Measurements from ENCODE around the gene ABCC1.
"Not testable (repeated sequence)": the region's sequence is repeated elsewhere in the genome, so short reads cannot be mapped to it uniquely, and the experiment has no call there.

Gene ABCC1

DNA sequence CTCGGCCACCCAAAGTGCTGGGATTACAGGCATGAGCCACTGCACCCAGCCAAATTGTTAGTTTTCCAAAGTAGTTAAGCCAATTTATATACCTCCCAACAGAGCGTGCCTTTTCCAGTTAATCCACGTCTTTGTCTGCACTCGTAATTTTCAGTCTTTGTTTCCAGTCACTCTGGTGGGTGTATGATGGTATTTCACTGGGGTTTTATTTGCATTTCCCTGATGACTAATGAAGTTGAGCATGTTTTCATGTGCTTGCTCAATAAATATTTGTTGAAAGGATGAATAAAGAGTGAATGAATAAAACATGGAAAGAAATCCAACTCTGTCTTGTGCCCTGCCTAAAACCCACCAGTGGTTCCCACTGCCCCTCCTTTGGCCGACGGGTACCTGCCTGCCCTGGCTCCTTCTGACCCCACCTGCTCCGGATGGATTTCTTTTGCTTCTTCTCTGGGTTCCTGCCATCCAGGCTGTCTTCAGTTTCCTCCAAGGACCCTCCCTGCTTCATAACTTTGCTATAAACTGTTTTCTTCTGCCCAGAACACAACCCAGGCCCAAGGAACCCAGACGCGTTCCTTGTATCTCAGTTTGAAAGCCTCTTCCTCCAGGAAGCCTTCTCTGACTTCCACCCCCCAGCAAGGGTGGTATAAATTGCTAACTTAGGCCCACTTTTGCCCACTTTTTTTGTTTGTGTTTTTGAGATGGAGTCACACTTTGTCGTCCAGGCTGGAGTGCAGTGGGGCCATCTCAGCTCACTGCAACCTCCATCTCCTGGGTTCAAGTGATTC lies 3.0 kb upstream of the ABCC1 start:
- no peak for DNase-seq

DNA sequence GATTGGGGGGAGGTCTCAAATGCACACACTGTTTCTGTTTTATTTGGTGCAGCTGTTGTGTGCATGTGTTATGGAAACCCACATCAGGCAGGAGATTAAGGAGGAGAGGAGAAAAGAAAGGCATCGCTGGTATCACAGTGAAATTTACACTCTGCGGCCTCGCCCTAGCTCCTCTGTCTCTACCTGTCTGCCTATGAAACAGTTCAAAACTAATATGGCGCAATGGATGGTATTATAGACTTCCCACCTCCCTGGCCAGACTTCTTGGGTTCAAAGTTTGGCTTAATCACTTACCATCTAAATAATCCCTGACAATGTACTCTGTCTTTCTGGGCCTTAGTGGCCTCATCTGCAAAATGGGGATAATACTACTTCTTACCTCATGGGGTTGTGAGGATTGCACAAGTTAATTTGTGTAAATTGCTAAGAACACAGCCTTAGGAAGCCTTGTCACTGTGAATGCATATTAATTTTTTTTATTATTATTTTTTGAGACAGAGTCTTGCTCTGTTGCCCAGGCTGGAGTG lies 1.4 kb upstream of the ABCC1 start:
- no peak for DNase-seq

DNA sequence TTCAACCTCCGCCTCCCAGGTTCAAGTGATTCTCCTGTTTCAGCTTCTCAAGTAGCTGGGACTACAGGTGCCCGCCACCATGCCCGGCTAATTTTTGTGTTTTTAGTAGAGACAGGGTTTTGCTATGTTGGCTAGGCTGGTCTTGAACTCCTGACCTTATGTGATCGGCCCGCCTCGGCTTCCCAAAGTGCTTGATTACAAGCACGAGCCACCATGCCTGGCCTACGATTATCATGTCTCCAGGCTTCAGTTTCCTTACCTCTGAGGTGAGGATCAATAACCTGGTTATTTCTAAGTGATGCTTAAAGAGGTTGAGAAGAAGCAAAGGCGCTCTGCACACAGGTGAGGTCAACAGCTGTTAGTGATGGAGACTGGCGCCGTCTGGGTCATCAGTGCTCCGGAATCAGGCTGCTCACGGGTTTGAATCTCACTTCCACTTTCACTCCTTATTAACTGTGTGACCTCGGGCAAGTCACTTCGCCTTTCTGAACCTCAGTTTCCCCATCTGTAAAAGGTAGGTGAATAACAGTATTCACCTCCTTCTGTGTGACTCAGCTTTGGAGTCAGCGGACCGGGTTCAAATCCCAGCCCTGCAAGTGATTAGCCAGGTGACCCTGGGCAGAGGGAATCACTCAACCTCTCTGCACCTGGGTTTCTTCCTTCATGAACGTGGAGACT lies 745 bp upstream of the ABCC1 start:
- DNase-seq: no peak

DNA sequence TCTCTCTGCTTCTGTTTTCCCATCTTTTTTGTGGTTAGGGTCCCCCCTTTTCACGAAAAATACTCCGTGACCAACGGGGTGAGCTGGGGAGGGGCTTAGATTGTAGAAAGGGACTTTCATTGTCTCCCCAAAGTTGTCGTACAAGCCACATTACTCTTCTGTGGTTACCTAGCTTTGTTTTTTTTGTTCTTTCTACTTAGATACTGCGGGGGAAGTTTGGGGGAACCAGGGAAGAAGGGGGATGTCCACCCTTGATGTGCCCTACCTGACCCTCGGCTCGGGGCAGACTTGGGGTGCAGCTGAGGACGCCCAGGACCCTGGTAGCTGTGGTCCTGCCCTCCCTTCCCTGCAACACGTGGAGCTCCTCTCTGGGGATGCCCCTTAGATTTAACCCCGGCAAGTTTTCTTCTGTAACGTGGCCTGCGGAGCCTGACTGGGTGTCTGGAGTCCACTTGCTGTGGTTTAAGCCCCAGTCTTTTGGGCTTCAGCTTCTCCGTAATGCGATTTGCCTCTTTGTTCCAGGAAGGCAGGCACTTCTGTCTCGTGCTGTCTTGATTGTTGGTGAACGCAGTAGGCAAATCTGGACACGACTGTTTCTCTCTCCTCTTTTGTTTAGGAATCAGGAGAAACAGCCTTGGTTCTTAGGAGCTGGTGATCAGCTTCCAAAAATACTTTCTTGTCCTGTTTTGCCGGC lies 892 bp downstream of the ABCC1 start:
- DNase-seq: no peak

DNA sequence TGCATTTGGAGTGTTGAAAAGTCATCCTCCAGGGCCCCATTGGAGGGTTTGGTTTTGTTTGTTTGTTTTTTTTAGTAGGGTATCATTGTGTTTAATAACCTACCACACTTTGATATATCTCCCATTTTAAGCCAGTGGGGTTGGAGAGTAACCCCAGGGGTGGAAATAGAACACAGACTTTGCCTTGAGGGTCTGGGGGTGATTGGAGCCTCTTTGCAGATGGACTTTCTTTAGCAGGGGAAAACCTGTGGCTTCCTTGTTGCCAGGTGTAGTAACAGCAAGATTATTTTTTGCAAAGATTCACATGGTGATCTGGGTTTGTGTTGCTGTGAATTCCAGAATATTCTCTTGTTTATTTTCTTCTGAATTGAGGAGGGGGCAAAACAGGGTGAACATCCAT lies 1.5 kb downstream of the ABCC1 start:
- DNase-seq: no peak

DNA sequence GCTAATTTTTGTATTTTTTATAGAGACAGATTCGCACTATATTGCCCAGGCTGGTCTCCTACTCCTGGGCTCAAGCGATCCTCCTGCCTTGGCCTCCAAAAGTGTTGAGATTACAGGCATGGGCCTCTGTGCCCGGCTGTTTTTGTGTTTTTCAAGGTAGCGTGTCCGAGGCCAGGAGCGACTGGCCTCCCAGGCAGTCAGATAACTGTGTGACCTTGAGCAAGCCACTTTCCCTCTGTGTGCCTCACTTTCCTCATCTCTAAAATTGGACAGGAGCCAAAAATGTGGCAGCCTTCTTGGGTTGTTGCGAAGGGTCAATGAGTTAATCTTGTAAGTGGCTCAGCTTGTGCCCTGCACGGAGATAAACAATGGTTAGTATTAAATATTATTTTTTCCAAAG lies 2.4 kb downstream of the ABCC1 start:
- no peak for DNase-seq

DNA sequence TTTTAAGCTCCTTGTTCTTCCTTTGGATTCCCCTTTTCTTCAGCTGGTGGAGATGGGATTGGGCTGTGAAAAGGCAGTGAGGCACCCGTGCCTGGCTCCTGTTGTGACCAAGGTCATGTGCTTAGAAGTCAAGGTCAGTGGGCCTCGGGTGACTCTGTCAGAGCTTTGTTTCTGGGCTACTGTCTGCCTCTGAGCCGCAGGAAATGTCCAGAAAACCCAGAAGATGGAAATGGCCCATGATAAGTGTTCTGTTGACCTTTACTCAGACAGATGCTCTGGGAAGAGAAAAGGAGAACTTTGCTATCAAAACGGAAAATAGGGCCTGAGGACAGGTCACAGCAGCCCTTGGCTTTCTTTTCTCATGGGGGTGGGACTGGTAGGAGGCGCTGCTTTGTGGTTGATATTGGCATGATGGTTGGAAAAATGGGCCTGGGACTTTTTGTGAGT lies 2.9 kb downstream of the ABCC1 start:
- DNase-seq: no peak

DNA sequence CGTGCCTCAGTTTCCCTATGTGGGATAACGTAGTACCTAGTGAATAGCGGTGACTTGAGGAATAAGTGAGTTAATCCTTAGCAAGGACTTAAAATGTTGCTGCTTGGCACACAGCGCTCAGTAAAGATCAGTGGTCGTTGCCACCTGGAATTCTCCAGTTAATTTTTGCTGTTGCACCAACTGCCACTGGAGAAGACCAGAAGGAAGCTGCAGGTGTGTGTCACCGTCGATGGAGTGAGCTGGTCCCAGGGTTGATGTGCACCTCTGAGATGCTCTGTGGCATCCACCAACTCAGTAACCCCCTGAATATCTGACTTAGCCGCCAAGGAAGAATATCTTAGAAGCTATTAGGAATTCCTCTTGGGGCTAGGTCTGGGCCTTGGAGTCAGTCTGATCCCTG lies 4.1 kb downstream of the ABCC1 start:
- no peak for DNase-seq

DNA sequence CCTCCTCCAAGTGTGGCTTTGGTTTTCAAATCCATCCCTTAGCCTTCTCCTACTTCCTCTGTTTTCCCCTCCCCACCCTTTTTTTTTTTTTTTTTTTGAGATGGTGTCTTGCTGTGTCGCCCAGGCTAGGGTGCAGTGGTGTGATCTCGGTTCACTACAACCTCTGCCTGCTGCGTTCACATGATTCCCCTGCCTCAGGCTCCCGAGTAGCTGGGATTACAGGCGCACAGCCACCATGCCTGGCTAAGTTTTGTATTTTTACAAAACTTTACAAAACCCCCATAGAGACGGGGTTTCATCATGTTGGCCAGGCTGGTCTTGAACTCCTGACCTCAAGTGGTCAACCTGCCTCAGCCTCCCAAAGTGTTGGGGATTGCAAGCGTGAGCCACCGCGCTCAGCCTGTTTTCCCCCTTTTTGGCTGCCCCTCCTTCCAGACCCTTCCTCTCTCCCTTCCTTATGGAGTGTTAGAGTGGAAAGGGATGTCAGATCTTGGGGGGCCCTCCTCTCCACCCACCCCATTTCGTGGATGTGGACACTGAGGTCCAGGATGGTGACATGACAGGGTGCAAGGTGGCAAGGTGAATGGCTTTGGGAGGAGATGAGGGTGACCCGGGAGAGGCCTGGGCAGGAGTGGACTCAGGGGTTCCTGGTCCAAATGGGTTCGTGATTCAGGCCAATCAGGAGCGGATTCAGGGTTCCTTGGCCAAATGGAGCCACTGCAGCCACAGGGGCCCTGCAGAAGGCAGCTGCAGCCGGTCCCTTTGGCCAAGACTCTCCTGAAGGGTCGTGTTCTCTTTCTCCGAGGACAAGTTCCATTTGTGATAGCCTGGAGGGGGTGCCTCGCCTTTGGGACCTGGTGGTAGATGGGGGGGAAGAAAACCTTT lies 4.8 kb downstream of the ABCC1 start:
- DNase-seq: no peak

DNA sequence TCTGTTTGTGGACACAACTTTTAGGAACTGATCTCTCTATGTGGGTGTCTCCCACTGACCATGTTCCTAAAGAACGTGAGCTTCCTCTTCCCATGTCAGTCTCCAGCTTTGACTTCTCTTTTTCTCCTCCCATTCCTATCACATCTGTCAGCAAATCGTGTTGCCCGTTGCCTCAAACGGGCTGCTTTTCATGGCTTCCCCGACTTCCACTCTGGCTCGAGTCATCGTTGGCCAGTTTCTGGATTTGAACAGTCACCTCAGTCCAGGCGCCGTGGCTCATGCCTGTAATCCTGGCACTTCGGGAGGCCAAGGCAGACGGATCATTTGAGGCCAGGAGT lies 5.4 kb downstream of the ABCC1 start:
- DNase-seq: no peak

DNA sequence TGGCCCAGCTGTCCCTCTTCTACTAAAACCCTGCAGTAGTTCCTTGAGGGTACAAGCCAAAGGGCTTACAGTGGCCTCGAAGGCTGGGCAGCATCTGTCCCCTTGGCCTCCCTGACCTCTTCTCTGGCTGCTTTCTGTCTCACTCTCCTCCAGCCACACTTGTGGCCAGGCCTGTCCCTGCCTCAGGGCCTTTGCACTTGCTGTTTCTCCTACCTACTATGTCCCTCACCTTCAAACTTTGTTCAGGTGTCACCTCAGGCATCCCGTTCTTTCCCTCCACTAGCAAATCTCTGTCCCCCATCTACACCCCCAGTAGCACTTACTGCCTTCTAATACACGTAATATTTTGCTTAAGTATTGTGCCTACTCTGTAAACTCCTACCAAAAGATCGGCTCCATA lies 6.0 kb downstream of the ABCC1 start:
- no peak for DNase-seq

DNA sequence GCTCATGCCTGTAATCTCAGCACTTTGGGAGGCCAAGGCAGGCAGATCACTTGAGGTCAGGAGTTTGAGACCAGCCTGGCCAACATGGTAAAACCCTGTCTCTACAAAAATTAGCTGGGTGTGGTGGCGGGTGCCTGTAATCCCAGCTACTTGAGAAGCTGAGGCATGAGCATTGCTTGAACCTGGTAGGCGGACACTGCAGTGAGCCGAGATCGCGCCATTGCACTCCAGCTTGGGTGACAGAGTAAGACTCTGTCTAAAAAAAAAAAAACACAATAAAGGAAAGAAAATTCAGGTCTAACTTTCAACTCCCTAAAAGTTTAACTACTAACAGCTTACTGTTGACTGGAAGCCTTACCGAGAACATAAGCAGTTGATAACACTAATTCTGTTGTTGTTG lies 6.7 kb downstream of the ABCC1 start:
- DNase-seq: not testable (repeated sequence)

DNA sequence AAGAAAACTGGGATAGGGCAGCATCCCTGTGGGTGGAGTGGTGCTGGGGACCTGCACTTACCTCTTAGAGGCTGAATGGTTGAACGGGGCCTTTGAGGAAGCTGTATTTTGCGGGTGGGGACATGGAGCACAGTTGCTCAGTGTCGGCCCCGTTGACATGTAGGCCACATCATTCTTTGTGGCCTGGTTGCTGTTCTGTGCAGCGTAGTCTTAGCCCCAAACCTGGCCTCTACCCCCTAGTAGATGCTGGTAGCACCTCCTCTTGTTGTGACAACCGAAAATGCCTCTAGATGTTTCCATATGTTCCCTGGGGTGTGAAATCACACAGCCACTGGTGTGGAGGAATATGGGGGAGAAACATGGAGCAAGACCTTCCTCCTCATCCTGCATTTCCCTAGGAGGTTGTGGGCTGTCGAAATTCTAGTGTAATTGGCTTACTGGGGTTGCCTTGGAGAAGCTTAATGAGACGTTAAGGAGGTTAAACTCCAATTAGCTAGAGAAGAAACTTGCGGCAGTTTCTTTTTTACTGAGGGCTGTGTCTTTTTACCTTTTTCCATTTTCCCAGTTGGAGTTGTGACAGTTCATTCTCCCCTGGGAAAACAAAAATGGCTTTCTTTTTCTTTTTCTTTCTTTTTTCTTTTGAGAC lies 9.4 kb downstream of the ABCC1 start:
- DNase-seq: no peak

DNA sequence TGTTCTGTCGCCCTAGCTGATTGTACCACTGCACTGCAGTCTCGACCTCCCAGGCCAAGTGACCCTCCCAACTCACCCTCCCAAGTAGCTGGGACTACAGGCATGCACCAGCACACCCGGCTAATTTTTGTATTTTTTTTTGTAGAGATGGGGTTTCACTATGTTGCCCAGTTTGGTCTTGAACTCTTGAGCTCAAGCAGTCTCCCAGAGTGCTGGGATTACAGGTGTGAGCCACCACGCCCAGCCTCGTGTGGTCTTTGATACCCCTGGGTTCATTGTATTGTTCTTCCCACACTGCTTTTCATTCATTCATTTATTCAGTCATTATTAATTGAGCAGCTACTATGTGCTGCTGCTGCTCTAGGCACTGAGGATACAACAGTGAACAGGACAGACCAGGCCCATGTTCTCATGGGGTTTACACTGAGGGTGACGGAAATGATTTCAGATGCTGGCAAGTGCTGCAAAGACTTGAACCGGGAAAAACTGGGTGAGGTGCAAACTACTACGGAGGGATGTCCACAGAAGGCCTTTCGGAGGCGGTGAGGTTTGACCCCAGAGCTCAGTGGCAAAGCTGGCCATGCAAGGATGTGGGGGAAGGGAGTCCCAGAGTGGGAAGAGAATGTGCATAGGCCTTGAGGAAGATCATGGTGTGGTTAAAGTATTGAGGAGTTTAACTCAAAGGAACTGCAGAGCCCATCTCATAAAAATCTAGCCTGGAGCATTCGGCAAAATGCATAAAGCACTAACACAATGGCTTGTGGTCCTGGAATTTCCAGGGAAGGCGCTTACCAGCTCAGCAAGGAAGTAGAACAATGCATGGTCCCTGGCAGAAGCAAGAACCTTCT lies 10.9 kb downstream of the ABCC1 start:
- no peak for DNase-seq

DNA sequence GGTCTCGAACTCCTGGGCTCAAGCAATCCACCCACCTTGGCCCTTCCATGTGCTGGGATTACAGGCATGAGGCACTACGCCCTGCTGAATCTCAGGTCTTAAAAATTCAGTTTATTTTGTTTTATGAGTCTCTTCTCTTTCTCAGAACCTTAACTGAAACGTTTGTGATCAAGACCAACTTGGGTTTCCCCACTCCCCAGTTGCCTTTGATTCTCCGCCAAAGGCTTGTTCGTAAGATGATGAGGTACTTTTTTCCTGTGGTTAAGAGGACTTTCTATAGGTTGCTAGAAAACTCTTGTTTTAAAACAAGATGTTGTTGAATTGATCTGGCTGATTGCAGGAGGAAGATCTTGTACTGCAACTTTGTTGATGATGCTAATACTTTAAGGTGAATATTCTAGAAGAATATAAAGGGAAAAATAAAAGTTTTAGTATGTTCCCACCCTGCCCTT lies 11.7 kb downstream of the ABCC1 start:
- DNase-seq: no peak

DNA sequence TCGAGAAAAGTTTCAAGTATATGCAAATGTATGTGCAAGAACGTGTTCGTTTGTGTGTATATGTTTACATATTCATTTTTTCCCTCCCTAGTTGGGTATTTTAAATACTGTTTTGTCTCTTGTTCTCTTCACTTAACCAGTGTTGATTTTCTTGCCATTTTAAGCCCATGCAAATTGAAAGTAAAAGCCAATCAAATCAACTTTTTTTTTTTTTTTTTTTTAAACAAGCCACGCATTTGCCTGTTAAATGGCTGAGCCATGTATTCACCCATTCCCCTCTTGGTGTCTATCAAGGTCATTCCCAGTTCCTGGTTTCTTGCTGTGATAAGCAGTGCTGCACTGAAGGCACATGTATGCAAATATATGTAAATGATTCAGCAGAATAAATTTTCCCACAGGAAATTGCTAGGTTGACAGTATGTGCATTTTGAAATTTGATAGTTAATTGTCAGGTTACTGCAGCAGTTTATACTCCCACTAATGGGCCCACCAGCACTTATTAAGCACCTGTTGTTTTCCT lies 12.2 kb downstream of the ABCC1 start:
- DNase-seq: no peak

DNA sequence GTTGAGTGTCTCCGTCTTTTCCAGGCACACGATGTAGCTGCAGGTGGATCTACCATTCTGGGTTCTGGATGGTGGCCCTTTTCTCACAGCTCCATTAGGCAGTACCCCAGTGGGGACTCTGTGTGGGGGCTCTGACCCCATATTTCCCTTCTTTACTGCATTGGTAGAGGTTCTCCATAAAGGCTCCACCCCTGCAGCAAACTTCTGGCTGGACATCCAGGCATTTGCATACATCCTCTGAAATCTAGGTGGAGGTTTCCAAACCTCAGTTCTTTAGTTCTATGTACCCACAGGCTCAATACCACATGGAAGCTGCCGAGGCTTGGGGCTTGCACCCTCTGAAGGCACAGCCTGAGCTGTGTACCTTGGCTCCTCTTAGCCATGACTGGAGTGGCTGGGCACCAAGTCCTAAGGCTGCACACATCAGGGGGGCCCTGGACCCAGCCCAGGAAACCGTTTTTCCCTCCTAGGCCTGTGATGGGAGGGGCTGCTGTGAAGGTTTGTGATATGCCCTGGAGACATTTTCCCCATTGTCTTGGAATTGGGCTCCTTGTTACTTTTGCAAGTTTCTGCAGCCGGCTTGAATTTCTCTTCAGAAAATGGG lies 14.0 kb downstream of the ABCC1 start:
- no peak for DNase-seq

DNA sequence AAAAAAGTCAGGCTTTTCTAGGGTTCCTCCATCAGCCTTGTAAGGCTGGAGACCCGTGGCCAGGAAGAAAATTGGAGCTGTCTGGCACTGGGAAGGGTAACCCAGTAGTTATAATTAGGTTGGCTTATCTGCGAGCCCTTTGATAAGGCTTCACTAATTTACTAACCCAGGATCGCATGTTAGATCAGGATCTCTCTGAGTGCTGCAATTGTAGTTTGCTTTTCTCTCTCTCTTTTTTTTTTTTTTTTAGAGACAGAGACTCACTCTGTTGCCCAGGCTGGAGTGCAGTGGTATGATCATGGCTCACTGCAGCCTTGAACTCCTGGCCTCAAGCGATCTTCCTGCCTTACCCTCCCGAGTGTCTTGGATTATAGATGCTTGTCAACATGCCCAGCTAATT lies 17.0 kb downstream of the ABCC1 start:
- DNase-seq: no peak

DNA sequence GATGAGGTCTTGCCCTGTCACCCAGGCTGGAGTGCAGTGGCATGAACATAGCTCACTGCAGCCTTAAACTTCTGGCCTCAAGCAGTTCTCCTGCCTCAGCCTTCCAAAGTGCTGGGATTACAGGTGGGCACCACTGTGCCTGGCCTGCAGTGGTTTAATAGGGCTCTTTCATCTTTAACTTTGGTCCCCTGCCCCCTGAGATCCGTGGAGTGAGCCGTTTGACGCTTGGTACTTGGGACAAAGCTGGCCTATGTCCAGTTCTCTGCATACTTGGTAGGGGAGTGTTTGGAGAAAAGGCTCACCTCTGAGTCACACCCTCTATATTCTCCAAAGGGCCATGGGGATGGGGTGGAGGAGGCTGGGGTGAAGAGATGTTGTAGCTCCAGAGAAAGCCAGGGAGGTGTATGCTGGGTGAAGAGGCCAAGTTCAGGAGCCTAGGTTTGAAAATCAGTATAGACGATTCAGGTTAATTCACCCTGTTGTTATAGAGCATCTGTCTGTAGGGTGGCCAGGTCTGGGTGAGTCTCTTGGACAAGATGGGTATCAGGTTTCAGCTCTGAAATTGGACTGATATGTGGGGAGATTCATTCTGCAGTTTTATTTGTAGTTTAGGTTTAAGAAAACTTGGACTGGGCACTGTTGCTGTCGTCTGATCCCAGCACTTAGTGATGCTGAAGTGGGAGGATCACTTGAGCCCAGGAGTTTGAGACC lies 17.6 kb downstream of the ABCC1 start:
- no peak for DNase-seq
